H4 (cell line): ENCODE measurements around the gene LEMD2. TPM values are rescaled to one million over a fixed set of nuclear protein-coding genes. Genes with fewer than 3 reads are reported as not detected.

Experiments
- DNase-seq: peaks from one replicate; pipeline ENCODE4 v3.0.0-alpha.2; 2015; ENCODE audit warnings: low spot score
- total RNA-seq: library from RNA; depleted of rRNA; stranded (reverse); fragments of >200 nt; shearing (Covaris generic); gene quantifications from 2 replicates; pipeline ENCODE4 v1.2.3, GENCODE V29; 2014

Gene LEMD2
- total RNA-seq, 1 experiment from 2014 or later: 25.9 TPM

GRCh38 chr6:33819021-33819420 lies 30.1 kb upstream of the LEMD2 start:
- DNase-seq: no peak

- DNase-seq: no peak
Measured at GRCh38 chr6:33818293-33818692, 29.4 kb upstream of the LEMD2 start.

GRCh38 chr6:33817489-33817888 lies 28.6 kb upstream of the LEMD2 start:
- DNase-seq: no peak

GRCh38 chr6:33816911-33817310 lies 28.0 kb upstream of the LEMD2 start:
- DNase-seq: no peak

GRCh38 chr6:33815854-33816253 lies 26.9 kb upstream of the LEMD2 start:
- DNase-seq: peak; percentile 41

GRCh38 chr6:33813990-33814985 lies 25.4 kb upstream of the LEMD2 start:
- no peak for DNase-seq

- no peak for DNase-seq
Measured at GRCh38 chr6:33813246-33813904, 24.4 kb upstream of the LEMD2 start.

GRCh38 chr6:33812669-33813068 lies 23.7 kb upstream of the LEMD2 start:
- peak; percentile 25 for DNase-seq

- DNase-seq: no peak
Measured at GRCh38 chr6:33809594-33809993, 20.7 kb upstream of the LEMD2 start.

GRCh38 chr6:33808641-33809180 lies 19.8 kb upstream of the LEMD2 start:
- DNase-seq: no peak

GRCh38 chr6:33807606-33808005 lies 18.7 kb upstream of the LEMD2 start:
- DNase-seq: no peak

- no peak for DNase-seq
Measured at GRCh38 chr6:33806841-33807240, 17.9 kb upstream of the LEMD2 start.

GRCh38 chr6:33803571-33804053 lies 14.7 kb upstream of the LEMD2 start, which contains the start of gene MLN:
Gene MLN, minus strand, starts transcription at chr6:33804003. Its CDS starts 2,840 bp downstream, at chr6:33801163.
- DNase-seq: no peak

- DNase-seq: no peak
Measured at GRCh38 chr6:33802186-33802958, 13.4 kb upstream of the LEMD2 start.

- no peak for DNase-seq
Measured at GRCh38 chr6:33801611-33802010, 12.7 kb upstream of the LEMD2 start.

GRCh38 chr6:33800248-33800969 lies 11.5 kb upstream of the LEMD2 start:
- DNase-seq: no peak

- DNase-seq: no peak
Measured at GRCh38 chr6:33799454-33800113, 10.7 kb upstream of the LEMD2 start.

- no peak for DNase-seq
Measured at GRCh38 chr6:33798343-33798848, 9.5 kb upstream of the LEMD2 start.

GRCh38 chr6:33797626-33798342 lies 8.9 kb upstream of the LEMD2 start:
- DNase-seq: no peak
